HG02943 (cell line): ENCODE data around the gene EFCAB11.
"Not testable (repeated sequence)": the region's sequence is repeated elsewhere in the genome, so short reads cannot be mapped to it uniquely, and the experiment has no call there.

Experiments used
- ATAC-seq: cut with Tn5 transposase; IDR thresholded peaks from one replicate; pipeline ENCODE4 v1.9.1; 2021; ENCODE audit warnings: mild to moderate bottlenecking, low read depth, moderate library complexity; ENCODE audit not compliant: unreplicated experiment

EFCAB11 gene

DNA sequence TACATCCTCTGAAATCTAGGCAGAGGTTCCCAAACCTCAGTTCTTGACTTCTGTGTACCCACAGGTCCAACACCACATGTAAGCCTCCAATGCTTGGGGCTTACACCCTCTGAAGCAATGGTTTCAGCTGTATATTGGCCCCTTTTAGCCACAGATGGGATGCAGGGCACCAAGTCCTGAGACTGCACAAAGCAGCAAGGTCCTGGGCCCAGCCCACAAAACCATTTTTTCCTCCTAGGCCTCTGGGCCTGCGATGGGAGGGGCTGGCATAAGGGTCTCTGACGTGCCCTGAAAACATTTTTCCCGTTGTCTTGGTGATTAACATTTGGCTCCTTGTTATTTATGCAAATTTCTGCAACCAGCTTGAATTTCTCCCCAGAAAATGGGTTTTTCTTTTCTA lies 80.4 kb downstream of the EFCAB11 start:
- ATAC-seq, result not testable (repeated sequence)

- ATAC-seq, result no peak
These were observed 84.2 kb downstream of the EFCAB11 start for GRCh38 chr14:89870316-89870715.

DNA sequence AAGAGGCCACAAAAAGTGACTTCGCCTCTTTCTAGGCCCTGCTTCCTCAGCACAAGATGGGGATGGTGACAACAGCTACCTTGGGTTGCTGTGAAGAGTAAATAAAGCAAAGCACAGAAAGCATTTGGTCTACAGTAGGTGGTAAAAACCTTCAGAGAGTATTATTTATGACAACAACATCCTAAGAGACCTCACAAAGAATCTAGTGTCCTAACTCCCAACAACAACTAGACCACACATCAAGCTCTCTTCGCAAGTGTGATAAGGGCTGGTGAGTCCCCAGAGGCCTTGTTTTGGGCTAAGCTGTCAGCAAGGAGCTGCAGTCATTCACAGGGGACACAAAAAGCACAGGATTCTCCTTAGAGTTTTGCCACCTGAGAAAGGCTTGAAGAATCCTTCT lies 84.9 kb downstream of the EFCAB11 start:
- ATAC-seq, result no peak

DNA sequence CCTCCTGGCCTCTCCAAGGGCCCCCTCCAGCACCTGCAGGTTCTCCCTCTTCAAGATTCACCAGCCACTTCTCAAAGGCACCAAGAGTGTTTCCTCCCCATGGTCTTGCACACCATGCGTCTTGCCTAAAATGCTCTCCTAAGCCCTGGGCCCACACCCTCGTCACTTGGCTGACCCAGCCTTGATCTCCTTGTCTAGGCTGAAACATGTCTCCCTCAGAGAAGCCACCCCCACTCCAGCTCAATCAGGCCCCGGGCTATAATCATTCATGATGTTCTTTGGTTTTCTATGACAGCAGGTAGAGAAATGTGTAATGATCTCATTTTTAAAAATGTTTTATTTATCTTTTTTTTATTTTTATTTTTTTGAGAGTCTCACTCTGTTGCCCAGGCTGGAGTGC lies 88.1 kb downstream of the EFCAB11 start:
- ATAC-seq, result no peak

DNA sequence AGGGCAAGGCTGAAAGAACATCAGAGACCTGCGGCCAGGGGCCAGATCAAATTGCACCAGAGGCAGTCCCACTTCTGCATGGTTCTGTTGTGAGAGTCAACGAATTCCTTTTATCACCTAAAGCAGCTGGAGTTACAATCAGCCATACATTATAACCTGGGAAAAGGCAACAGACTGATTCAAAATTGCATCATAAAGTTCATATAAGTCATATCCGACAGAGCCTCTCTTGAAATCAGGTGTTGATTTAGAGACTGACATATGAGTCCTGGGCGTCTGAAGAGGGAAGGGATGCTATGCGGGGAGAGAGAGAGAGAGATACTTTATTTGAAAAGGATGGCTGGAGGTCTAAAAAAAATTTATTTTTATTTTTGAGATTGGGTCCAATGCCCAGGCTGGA lies 89.4 kb downstream of the EFCAB11 start:
- no peak for ATAC-seq

DNA sequence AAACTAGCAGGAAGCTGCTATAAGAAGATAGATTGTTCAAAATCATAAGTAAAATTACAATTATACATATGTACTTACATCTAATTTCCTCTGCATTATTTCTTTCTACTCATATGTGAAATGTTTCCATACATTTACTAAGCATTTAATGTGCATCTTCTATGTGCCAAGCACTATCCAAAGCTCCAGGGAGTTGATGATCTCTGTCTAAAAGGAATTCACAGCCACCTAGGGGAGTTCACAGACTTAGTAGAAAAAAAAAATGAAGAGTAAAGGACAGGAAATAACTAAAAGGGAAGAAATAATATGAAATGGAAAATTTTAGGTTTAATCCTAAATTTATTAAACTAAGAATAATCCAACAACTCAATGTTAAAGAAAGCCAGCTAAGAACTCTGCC lies 91.7 kb downstream of the EFCAB11 start:
- ATAC-seq, result no peak

GRCh38 chr14:89861630-89862029 lies 92.9 kb downstream of the EFCAB11 start:
- no peak for ATAC-seq

- no peak for ATAC-seq
These were observed 96.4 kb downstream of the EFCAB11 start for GRCh38 chr14:89858089-89858488.

- ATAC-seq, result no peak
These were observed 97.6 kb downstream of the EFCAB11 start for GRCh38 chr14:89856871-89857345.

DNA sequence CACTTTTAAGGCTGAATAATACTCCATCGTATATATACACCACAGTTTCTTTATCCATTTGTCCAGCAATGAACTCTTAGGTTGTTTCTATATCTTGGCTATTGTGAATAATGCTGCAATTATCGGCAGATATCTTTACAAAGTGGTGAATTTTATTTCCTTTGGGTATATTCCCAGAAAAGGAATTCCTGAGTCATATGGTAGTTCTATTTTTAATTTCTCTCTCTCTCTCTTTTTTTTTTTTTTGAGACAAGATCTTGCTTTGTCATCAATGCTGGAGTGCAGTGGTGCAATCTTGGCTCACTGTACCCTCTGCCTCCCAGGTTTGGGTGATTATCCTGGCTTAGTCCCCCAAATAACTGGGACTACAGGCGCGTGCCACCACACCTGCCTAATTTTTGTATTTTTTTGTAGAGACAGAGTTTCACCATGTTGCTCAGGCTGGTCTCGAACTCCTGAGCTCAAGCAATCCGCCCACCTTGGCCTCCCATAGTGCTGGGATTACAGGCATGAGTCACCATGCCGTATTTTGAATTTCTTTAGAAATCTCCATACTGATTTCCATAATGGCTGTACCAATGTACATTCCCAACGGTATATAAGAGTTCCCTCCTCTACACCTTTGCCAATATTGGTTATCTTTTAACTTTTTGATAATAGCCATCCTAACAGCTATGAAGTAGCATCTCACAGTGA lies 98.4 kb downstream of the EFCAB11 start:
- no peak for ATAC-seq

DNA sequence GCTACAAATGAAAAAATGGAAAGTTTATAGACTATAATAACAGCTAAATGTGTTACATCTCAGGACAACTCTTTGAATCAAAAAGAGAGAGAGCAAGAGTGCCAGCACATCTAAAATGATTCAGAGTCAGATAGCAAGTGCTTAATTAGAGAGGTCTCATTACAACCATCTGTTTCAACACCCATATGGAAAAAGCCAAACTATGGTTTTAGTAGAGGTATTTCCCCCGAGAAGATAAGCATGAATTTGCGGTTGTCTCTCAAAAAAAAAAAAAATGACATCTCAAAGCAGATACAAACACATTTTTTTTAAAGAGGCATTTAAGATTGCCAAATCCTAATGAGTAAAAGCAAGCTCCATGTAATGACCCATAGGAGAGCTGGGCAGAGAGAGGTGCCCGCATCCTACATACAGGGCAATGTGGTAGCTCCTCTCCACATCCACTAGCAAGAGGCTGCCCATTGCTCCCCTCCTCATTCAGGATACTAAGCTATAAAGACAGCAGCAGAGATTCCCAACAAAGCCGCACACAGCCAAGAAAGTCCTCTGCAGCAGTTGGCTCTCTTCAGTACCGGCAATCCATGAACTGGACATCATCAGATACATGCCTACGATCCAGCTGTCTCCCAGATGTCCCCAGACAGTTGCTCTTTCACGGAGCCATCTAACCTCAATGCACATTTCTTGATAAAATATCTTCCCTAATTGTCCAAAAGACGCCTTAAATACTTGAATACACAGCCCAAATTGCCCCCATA lies 100.4 kb downstream of the EFCAB11 start:
- no peak for ATAC-seq

- ATAC-seq, result no peak
These were observed 103.4 kb downstream of the EFCAB11 start for GRCh38 chr14:89851106-89851505.

DNA sequence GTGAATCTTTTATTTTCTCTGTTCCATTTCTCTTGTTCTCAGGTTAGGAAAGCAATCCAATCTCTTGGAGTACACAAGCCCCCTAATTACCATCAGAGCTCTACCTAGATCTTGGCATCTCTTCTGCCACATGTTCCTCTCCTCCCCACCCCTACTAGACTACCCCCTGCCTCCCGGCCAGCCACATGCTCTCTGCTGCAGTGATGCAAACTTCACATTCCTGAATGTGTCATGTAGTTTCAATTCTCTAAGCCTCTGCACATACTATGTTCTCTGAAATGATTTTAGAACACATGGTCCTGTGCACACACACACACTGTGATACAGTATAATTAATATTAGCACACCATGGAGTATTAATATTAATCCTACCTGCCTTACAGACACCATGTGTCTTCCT lies 104.6 kb downstream of the EFCAB11 start:
- ATAC-seq, result no peak

GRCh38 chr14:89848165-89848564 lies 106.4 kb downstream of the EFCAB11 start:
- ATAC-seq, result no peak

DNA sequence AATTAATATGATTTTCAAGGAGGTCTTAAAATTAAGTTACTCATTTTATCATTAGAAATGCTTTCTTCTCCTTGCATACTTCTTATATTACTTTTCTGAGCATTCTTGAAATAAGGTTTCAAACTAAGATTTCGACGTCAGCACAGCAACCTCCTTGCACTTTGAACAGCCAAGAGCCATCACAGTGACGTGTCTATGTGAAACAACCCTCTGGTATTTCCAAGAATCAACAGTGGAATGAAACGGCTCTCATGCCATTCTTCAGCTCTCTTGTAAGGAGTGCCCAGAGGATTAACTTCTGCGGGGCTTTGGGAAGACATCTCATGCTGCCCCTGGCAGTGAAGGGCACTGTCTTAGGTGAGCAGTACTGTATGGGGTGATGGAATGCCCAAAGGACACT lies 109.2 kb downstream of the EFCAB11 start:
- no peak for ATAC-seq

GRCh38 chr14:89844508-89844907 lies 110.0 kb downstream of the EFCAB11 start:
- ATAC-seq, result no peak

DNA sequence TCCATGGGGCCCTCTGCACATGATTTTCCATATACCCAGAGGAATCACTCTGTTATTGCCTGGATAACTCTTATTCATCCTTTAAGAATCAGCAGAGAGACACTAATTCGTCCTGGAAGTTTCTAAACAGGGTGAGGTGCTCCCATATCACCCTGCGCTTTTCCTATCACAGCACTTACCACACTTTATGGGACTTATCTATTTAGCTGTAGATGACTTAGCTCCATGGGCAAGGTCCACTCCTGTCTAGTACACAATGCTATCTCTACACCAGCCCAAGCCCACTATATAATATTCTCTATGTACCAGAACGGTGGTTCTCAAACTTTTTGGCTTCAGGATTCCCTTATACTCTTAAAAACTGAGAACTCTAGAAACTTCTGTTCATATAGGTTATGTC lies 111.7 kb downstream of the EFCAB11 start:
- ATAC-seq, result no peak

DNA sequence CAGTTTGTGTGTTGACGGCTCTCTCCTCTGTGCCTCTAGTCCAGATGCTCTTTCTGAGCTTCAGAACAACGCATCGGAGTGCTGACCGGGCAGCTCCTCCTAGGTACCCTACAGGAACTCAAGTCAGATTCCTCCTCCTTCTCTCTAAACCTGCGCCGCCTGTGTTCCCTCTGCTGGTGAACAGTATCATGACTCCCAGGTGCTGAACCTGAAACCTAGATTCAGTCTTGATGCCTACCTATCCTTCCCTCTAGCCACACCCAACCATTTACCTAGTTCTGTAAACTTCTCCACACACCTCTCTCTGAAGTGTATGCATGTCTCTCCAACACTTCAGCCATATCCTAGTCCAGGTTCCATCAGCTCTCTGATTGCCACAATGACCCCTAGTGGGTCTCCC lies 112.7 kb downstream of the EFCAB11 start:
- ATAC-seq, result no peak

GRCh38 chr14:89836830-89837469 lies 117.6 kb downstream of the EFCAB11 start:
- ATAC-seq, result no peak

DNA sequence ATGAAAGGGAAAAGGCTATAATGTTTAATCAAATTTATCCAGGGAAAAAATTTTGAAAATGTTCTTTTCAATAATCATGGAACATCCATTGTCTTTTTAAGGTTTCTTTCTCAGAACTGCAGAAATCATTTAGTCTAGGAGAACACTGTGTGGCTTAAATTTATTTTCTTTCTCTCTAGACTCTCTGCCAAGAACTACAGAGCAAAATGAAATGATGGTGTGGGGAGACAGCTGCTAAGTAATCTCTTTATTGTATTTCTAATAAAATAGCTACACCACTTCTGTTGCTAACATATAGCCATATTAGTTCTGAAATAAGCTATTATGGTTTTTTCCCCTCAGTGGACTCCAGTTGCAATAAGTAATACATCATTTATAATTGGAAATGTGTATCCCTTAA lies 120.9 kb downstream of the EFCAB11 start:
- no peak for ATAC-seq

GRCh38 chr14:89833120-89833532 lies 121.4 kb downstream of the EFCAB11 start:
- ATAC-seq, result no peak
